HG03565 (cell line): ENCODE data around the gene ZSWIM6.

Experiments
- ATAC-seq: cut with Tn5 transposase; IDR thresholded peaks from one replicate; pipeline ENCODE4 v1.9.1; 2021; ENCODE audit warnings: mild to moderate bottlenecking, moderate library complexity; ENCODE audit not compliant: unreplicated experiment

Gene ZSWIM6

GRCh38 chr5:61357745-61358144 is 25.7 kb downstream of the ZSWIM6 start:
- no peak for ATAC-seq

GRCh38 chr5:61362796-61363368 is 30.8 kb downstream of the ZSWIM6 start:
- no peak for ATAC-seq

- ATAC-seq = no peak
Measured at GRCh38 chr5:61363401-61364114, 31.5 kb downstream of the ZSWIM6 start.

GRCh38 chr5:61366497-61367240 is 34.6 kb downstream of the ZSWIM6 start:
- no peak for ATAC-seq

- no peak for ATAC-seq
Measured at GRCh38 chr5:61370506-61370905, 38.4 kb downstream of the ZSWIM6 start.

GRCh38 chr5:61371474-61371873 is 39.4 kb downstream of the ZSWIM6 start:
- ATAC-seq = no peak

- ATAC-seq = no peak
Measured at GRCh38 chr5:61379677-61380076, 47.6 kb downstream of the ZSWIM6 start.

GRCh38 chr5:61381968-61382367 is 49.9 kb downstream of the ZSWIM6 start:
- ATAC-seq = no peak

- ATAC-seq = no peak
Measured at GRCh38 chr5:61385627-61386026, 53.6 kb downstream of the ZSWIM6 start.

GRCh38 chr5:61386045-61386800 is 54.2 kb downstream of the ZSWIM6 start:
- ATAC-seq = no peak

- no peak for ATAC-seq
Measured at GRCh38 chr5:61389609-61390008, 57.6 kb downstream of the ZSWIM6 start.

GRCh38 chr5:61394078-61394704 is 62.1 kb downstream of the ZSWIM6 start:
- ATAC-seq = no peak

- ATAC-seq = no peak
Measured at GRCh38 chr5:61394793-61395192, 62.7 kb downstream of the ZSWIM6 start.

- ATAC-seq = no peak
Measured at GRCh38 chr5:61397238-61397637, 65.2 kb downstream of the ZSWIM6 start.

- ATAC-seq = no peak
Measured at GRCh38 chr5:61397937-61398336, 65.9 kb downstream of the ZSWIM6 start.

GRCh38 chr5:61398440-61398839 is 66.4 kb downstream of the ZSWIM6 start:
- no peak for ATAC-seq

- no peak for ATAC-seq
Measured at GRCh38 chr5:61399679-61400078, 67.6 kb downstream of the ZSWIM6 start.

GRCh38 chr5:61401726-61402125 is 69.7 kb downstream of the ZSWIM6 start:
- ATAC-seq = no peak

GRCh38 chr5:61402244-61402823 is 70.3 kb downstream of the ZSWIM6 start:
- no peak for ATAC-seq
